Measurements from ENCODE around the gene NDRG4. TPM values are rescaled to one million over a fixed set of nuclear protein-coding genes. Genes with fewer than 3 reads are reported as not detected.

The NDRG4 gene
- total RNA-seq, 1 donor from 2014 or later = 58.9 TPM

GRCh38 chr16:58543685-58544084, 43.7 kb downstream of the NDRG4 start:
- peaks cover 8% of the 10 kb centered on the region for H3K4me1 Mint-ChIP-seq
- no peaks in the 10 kb centered on the region for H3K27me3 Mint-ChIP-seq (ENCODE audit: low read depth)
- no peaks in the 10 kb centered on the region for H3K9me3 Mint-ChIP-seq
- no peak for TF ChIP-seq CTCF (conservative IDR thresholded peaks at IDR 0.05)
- H3K36me3 Mint-ChIP-seq (ENCODE audit: low read depth) = peaks cover 13% of the 10 kb centered on the region
- no peak overlapping the region for H3K27ac Mint-ChIP-seq (ENCODE audit: unreplicated experiment)
- no peak for DNase-seq (ENCODE audit: low read depth, low spot score)
- H3K4me3 Mint-ChIP-seq = no peak overlapping the region

- no peak overlapping the region for H3K27ac Mint-ChIP-seq (ENCODE audit: unreplicated experiment)
- no peak for DNase-seq (ENCODE audit: low read depth, low spot score)
- H3K27me3 Mint-ChIP-seq (ENCODE audit: low read depth) = no peaks in the 10 kb centered on the region
- no peaks in the 10 kb centered on the region for H3K4me1 Mint-ChIP-seq
- no peaks in the 10 kb centered on the region for H3K9me3 Mint-ChIP-seq
- no peak for TF ChIP-seq CTCF (conservative IDR thresholded peaks at IDR 0.05)
- peaks cover 10% of the 10 kb centered on the region for H3K36me3 Mint-ChIP-seq (ENCODE audit: low read depth)
- H3K4me3 Mint-ChIP-seq = no peak overlapping the region
Measured at GRCh38 chr16:58548378-58548777, 48.4 kb downstream of the NDRG4 start.

- no peak for TF ChIP-seq CTCF (conservative IDR thresholded peaks at IDR 0.05)
- Mint-ChIP-seq H3K4me1 (no peaks in the 10 kb centered on the region), H3K4me3 (no peak overlapping the region), H3K27me3 (ENCODE audit: low read depth) (no peaks in the 10 kb centered on the region), H3K36me3 (ENCODE audit: low read depth) (peaks cover 2% of the 10 kb centered on the region), H3K27ac (ENCODE audit: unreplicated experiment) (no peak overlapping the region), H3K9me3 (no peaks in the 10 kb centered on the region)
- DNase-seq (ENCODE audit: low read depth, low spot score) = no peak
Measured at GRCh38 chr16:58551496-58551895, 51.6 kb downstream of the NDRG4 start.

GRCh38 chr16:58556678-58557077, 56.7 kb downstream of the NDRG4 start:
- H3K27me3 Mint-ChIP-seq (ENCODE audit: low read depth) = no peaks in the 10 kb centered on the region
- no peak for DNase-seq (ENCODE audit: low read depth, low spot score)
- TF ChIP-seq CTCF (conservative IDR thresholded peaks at IDR 0.05) = no peak
- H3K4me3 Mint-ChIP-seq = no peak overlapping the region
- no peak overlapping the region for H3K27ac Mint-ChIP-seq (ENCODE audit: unreplicated experiment)
- no peaks in the 10 kb centered on the region for H3K9me3 Mint-ChIP-seq
- no peaks in the 10 kb centered on the region for H3K4me1 Mint-ChIP-seq
- H3K36me3 Mint-ChIP-seq (ENCODE audit: low read depth) = peaks cover 10% of the 10 kb centered on the region

Other genes with a start within 250 kb of the NDRG4 start
- not detected in 2 replicates for gene PRSS54, start 205.1 kb upstream of the NDRG4 start, total RNA-seq
- gene GINS3, start 107.7 kb upstream of the NDRG4 start, total RNA-seq = 22.2 and 23.7 TPM in 2 replicates
- gene SETD6, start 15.4 kb downstream of the NDRG4 start, total RNA-seq = 34.0 and 35.6 TPM in 2 replicates
- gene CNOT1, start 129.7 kb downstream of the NDRG4 start, total RNA-seq = 247 and 254 TPM in 2 replicates
- gene SLC38A7, start 184.6 kb downstream of the NDRG4 start, total RNA-seq = 31.7 and 31.8 TPM in 2 replicates
- gene GOT2, start 234.2 kb downstream of the NDRG4 start, total RNA-seq = 128 and 133 TPM in 2 replicates